Measurements from ENCODE around the gene CTNNBL1.

Gene CTNNBL1

GRCh38 chr20:37856932-37857660 is 163.3 kb downstream of the CTNNBL1 start:
- DNase-seq, result no peak

DNA sequence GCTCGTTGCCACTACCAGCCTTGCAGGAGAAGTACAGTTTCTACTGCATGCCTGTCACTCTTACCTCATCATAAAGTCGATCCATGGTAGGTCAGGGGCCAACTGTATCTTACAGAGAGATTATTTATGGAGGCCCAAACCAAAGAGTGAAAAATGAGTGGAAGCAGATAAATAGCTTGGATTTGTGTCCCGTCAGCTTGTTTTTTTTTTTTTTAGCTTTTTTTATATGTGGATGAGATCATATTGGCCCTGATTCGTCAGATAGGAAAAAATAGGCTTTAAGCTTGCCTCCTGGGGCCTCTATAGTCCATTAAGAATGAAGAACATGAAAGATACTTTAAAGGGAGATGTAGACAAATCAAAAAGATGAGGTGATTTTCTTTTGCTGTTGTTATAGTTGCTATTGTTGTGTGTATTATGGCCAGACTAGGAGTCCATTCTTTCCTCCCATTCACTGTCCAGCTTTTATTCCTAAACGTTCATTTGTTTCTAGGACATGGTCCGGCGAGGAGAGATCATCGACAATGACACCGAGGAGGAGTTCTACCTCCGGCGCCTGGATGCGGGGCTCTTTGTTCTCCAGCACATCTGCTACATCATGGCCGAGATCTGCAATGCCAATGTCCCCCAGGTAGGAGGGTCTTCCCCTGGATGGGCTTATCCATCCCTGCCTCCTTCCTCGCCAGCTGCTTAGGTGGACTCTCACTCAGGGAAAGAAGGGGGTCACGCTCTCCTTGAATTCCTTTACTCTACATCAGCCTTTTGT is 165.8 kb downstream of the CTNNBL1 start:
- DNase-seq, result no peak

DNA sequence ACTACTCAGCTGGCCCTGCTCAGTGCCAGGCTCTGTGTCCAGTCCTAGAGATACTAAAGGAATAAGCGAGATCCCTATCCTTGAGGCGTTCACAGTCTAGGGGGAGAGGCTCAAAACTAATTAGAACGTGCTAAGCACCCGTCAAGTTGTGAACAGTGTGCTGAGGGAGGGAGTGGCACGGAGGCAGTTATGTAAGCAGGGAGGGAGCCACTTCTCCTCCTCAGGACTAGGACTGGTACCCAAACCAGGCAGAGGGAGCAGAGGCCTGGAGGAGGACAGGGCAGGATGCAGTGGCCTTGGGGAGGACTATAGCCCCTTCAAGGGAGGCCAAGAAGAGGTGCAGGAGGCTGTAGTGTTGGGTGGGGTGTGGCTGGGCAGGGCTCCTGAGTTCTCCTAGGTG is 169.5 kb downstream of the CTNNBL1 start:
- DNase-seq, result no peak

GRCh38 chr20:37864298-37864697 is 170.5 kb downstream of the CTNNBL1 start:
- DNase-seq, result no peak

DNA sequence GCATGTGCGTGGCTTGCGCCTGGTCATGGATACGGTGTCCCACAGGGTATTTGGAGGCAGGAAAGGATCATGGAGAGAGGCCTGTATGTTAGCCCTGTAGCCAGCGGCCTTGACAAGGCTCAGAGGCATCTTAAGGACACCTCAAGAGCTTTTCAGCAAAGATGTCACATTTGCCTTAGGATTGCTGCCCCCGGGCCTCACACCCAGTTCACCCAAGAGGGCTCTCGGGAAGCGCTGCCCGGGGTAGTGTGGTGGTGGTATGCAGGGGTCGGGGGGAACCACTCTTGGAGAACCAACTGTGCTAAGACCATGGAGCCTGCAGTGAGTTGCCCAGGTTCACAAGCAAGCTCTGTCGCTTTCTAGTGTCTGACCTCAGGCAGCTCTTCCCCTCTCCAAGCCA is 172.2 kb downstream of the CTNNBL1 start:
- no peak for DNase-seq

DNA sequence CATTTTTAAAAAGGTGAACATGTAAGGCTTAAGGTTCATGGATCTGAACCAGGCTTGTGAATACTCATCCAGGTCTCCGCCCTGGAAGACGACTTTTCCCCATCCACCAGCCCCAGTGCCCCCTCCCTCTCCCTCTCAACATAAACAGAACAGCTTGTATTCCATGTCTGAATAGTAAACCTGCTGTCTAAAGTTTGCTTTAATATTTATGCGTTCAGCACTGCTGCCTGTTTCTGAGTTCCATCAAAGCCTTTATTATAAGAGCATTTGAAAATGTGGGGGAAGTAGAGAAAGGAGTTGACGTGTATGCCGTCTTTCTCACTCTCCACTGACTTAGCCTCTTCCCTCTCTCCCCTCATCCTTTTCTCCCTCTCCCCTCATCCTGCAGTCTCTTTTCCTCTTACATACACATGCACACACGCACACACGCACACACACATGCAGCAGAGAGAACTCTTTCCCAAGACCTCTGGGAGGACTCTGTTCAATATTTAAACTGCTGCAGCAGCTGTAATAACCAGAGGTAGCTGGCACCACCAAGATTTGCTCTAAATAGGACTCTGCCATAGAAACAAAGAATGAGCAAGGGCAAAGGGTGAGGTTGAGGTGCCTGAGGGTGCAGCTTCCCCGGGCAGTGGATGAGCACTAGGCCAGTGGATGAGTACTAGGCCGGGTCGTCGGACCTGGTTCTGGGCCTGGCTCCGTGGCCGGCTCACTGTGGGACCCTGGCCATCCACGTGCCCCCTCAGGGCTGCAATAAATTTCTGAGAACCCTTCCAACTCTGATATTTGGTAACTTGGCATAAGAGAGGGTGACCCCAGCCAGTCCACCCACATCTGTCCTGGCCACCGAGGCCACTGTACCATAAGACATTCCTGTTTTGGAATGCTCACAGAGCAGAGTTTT is 173.7 kb downstream of the CTNNBL1 start:
- DNase-seq, result no peak

GRCh38 chr20:37868851-37869333 is 175.1 kb downstream of the CTNNBL1 start:
- no peak for DNase-seq

GRCh38 chr20:37869334-37869861 is 175.6 kb downstream of the CTNNBL1 start:
- DNase-seq, result no peak

DNA sequence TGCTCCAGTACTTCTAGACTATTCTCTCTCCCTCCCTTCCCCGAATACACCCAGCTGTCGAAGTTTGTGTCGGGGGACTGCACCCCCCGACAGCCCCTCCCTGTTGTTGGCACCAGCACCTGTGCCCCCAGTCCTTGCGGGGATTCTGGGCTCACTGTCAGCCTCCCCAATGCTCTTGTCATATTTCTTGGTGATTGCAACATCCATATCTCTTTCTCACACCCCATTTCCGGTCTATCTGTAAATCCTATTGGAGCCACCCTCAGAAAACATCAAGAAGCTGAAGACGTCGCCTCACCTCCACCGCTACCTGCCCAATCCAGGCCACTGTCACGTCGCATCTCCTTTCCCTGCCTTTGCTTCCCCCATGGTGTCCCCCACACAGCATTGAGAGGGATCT is 176.5 kb downstream of the CTNNBL1 start:
- DNase-seq, result no peak

DNA sequence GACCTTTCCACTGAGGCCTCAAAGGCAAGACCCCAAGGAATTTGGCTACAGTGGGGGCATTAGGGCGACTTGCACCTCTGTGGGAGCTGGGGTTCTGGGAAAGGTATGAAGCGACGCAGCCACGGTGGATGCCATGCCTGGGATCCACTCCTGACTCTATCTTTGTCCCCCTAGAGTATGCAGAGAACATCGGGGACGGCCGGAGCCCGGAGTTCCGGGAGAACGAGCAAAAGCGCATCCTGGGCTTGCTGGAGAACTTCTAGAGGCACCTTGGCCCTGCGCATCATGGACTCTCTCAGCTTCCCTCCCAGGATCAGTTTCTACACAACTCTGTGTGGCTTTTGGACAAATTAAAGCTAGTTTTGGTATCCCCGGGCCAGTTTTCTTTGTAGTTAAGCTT is 177.9 kb downstream of the CTNNBL1 start:
- no peak for DNase-seq

- no peak for DNase-seq
These were observed 178.3 kb downstream of the CTNNBL1 start for GRCh38 chr20:37872161-37872560.

- DNase-seq, result no peak
These were observed 180.1 kb downstream of the CTNNBL1 start for GRCh38 chr20:37873884-37874283.

DNA sequence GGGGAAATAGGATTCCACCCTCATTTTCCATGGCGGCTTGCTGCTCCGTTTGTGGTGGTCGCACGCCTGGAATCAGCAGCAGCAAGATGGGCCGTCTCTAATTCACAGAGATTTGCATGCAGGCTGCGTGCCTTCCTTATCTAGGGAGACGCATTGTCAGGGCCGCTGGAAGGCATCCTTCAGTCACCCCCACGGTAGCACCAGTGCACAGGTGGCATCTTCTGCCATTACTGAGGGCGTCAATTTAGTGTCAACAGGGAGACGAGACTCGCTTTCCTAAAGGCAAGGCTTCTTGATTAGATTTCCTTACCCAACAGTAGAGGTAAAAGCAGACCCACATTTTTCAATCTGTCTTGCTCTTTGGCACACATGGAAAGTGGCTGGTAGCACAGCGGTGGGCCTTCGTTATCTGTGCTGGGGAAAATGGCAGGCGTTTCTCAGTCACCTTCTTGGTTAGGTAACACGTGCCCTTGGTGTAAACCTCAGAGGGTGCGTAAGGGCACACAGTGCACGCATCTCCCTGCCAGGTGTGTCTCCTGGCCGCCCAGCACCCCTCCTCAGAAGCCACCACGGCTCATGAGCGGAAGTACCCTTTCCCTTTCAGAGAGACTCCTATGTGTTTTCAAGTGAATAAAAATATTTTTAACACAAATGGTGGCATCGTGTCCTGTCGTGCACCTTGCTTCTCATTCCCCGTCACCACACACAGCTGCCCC is 181.8 kb downstream of the CTNNBL1 start:
- DNase-seq, result no peak

DNA sequence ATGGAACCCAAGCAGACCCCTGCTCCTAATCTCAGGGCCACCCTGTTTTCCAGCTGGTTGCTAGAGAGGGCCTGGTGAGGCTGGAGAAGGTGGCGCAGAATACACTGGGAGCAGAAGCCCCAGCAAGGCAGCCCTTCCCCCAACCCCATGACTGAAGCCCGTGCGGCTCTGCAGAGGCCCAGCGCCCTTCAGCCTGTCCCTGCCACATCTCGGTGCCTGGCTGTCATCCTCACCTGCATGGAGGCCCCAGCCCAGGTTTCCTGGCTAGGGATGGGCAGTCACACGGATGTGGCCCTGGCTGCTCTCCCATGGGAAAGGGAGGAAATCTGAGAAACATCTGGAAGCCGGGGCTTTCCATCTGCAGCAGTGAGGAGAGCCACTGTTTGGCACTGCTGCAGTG is 183.0 kb downstream of the CTNNBL1 start:
- DNase-seq, result no peak

DNA sequence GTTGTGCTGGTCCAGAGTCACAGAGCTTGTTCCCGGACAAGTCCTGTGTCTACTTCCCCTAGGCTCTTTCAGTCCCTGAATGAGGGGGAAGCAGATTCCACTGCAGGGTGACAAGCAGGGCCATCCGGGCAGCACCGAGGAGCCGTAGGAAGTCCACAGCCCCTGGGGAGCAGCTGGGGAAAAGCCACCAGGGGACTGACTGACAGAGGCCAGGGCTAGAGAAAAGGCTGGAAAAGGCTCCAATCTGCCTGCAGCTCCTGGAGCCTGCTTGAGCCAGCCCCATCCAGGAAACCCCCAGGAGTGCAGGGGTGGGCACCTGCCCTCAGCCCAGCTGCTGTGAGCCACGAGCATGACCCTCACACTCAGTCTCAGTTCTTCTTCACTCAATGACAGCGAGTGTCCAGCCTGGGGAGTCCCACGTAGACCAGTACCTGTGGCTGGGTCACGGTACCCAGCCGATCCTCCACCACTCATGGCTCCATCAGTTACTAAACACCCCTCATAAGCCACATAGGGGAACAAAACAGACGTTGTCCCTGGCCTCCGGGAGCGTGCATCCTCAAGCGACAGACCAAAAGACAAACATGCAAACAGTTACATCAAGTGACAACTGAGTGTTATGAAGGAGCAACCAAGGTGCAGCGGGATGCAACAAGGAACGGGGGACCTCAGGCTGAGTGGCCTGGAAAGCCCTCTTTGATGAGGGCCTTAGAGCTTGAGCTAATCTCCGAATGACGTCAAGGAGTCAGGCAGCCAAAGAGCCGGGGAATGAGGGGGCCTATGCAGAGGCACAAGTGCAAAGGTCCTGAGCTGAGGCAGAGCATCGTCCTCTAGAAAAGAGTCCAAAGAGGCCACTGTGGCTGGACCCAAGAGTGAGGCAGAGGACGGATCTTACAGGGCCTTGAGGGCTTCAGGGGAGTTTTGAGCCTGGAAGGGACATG is 184.3 kb downstream of the CTNNBL1 start:
- no peak for DNase-seq

- DNase-seq, result no peak
These were observed 185.2 kb downstream of the CTNNBL1 start for GRCh38 chr20:37878835-37879599.

GRCh38 chr20:37879843-37880242 is 186.0 kb downstream of the CTNNBL1 start:
- no peak for DNase-seq

DNA sequence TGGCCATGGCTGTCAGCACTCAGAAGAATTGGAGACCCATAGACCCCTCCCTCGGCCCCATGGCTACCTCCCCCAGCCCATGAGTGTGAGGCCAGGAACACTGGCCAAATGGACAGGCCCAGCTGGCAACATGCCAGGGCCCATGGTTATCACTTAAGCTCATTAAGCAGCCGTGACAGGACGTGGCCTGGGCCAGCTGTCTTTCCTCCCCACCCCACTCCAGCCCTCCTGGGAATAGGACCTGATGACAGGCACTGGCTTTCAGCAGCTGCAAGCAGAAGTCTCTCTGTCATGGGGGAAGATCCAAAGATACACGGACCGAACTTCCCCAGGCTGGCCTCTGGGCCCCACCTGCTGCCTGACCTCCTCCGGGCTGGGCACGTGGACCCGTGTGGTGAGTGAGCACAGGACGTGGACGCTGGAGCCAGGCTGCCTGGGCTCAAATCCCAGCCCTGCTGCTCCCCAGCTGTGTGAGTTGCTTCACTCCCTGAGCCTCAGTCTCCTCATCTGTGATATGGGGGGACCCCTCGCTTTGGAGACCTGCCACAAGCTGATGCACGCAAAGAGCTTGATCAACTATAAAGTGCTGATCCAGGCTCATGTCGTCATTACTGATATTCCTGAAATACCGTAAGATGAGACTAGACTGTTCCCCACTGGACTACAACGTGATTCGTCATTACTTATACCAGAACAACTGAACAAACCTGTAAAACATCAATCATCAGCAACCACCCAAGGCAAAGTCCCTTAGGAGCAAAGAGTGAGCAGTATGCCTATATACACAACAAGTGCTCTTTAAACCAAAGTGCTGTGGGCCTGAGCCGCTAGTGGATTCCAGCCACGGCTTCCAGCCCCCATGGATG is 187.1 kb downstream of the CTNNBL1 start:
- peak; percentile 80 for DNase-seq
